ENCODE measurements around the gene SEC16A. TPM values are rescaled to one million over a fixed set of nuclear protein-coding genes. Genes with fewer than 3 reads are reported as not detected.

SEC16A gene
- total RNA-seq, 1 experiment from 2014 or later = 56.4 TPM

DNA sequence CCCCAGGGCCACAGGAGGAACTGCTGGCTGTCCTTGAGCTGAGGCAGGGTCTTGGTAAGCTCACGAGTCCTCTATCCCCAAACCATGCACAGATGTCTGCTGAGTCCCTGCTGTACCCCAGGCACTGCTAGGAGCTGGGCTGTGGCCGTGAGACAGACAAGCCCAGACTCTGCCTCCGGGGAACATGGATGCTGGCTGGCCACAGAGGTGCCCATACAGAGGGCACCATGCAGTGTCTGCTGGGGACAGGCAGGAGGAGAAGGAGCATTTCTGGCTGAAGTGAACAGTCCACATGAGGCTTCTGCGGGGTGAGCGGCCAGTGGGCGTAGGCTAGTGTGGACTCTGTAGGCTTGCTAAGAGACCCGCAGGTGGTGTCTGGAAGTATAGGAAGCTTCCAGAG lies 4.8 kb upstream of the SEC16A start:
- Histone ChIP-seq H3K18ac (ENCODE audit: insufficient read length, low read depth, low read length) (no peak overlapping the region), H3K56ac (ENCODE audit: insufficient read length, low read depth, low read length) (no peak overlapping the region), H2BK5ac (ENCODE audit: insufficient read length, low read length) (no peak overlapping the region), H4K5ac (ENCODE audit: insufficient read length, low read depth, low read length) (no peak overlapping the region), H4K91ac (ENCODE audit: insufficient read length, low read depth, low read length) (no peak overlapping the region), H2AFZ (ENCODE audit: low read length) (no peak overlapping the region), H3K23ac (ENCODE audit: insufficient read length, low read depth, low read length) (no peak overlapping the region), H2BK120ac (ENCODE audit: low read depth, low read length, poor library complexity, severe bottlenecking) (no peak overlapping the region), H3K9ac (ENCODE audit: extremely low read depth, insufficient read length, low read length) (no peak overlapping the region), H3K27me3 (ENCODE audit: insufficient read depth, low read length) (no peaks in the 10 kb centered on the region), H3K4ac (ENCODE audit: low read depth, low read length) (no peak overlapping the region), H3K27ac (ENCODE audit: insufficient read length, low read depth, low read length) (no peak overlapping the region), H2AK5ac (ENCODE audit: insufficient read length, low read length) (no peak overlapping the region), H2BK12ac (ENCODE audit: insufficient read length, low read depth, low read length) (no peak overlapping the region), H3K9me3 (ENCODE audit: control insufficient read depth, low read depth, low read length) (no peaks in the 10 kb centered on the region), H4K8ac (replicated peaks; ENCODE audit: insufficient read length, low read depth, low read length) (no peak overlapping the region), H3T11ph (ENCODE audit: low read length) (no peak overlapping the region), H3K4me1 (ENCODE audit: insufficient read depth, low read length) (no peaks in the 10 kb centered on the region), H3K4me2 (ENCODE audit: insufficient read depth, insufficient read length, low read length) (no peak overlapping the region), H3K23me2 (ENCODE audit: insufficient read length, low read depth, low read length, poor library complexity, severe bottlenecking) (peaks cover 5% of the 10 kb centered on the region), H3K79me1 (ENCODE audit: insufficient read depth, low read depth, low read length, poor library complexity, severe bottlenecking) (no peaks in the 10 kb centered on the region), H2BK20ac (ENCODE audit: low read depth, low read length, poor library complexity, severe bottlenecking) (no peak overlapping the region), H3K14ac (ENCODE audit: insufficient read depth, low read length) (no peak overlapping the region), H4K20me1 (ENCODE audit: control insufficient read depth, insufficient read depth, insufficient read length) (no peaks in the 10 kb centered on the region), H3K79me2 (ENCODE audit: insufficient read depth, low read length) (no peaks in the 10 kb centered on the region), H2BK15ac (ENCODE audit: low read depth, low read length) (no peak overlapping the region)
- DNase-seq = no peak
- Mint-ChIP-seq H3K9me3 (no peaks in the 10 kb centered on the region; a peak in 1 of 5 replicates), H3K27me3 (ENCODE audit: low read depth) (no peaks in the 10 kb centered on the region; the same call in 1 of the 2 replicates), H3K4me1 (no peaks in the 10 kb centered on the region), H3K27ac (no peak overlapping the region), H3K36me3 (ENCODE audit: insufficient read depth in 1 of 3, low read depth in 3 of 3) (peaks cover 0 to 3% (median 0%) of the 10 kb centered on the region in 3 experiments; a peak in 1 of 7 replicates), H3K4me3 (no peak overlapping the region)
- TF ChIP-seq, protein P1, sequence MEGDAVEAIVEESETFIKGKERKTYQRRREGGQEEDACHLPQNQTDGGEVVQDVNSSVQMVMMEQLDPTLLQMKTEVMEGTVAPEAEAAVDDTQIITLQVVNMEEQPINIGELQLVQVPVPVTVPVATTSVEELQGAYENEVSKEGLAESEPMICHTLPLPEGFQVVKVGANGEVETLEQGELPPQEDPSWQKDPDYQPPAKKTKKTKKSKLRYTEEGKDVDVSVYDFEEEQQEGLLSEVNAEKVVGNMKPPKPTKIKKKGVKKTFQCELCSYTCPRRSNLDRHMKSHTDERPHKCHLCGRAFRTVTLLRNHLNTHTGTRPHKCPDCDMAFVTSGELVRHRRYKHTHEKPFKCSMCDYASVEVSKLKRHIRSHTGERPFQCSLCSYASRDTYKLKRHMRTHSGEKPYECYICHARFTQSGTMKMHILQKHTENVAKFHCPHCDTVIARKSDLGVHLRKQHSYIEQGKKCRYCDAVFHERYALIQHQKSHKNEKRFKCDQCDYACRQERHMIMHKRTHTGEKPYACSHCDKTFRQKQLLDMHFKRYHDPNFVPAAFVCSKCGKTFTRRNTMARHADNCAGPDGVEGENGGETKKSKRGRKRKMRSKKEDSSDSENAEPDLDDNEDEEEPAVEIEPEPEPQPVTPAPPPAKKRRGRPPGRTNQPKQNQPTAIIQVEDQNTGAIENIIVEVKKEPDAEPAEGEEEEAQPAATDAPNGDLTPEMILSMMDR (conservative IDR thresholded peaks at IDR 0.05) = no peak
- WGBS (ENCODE audit: extremely low coverage, insufficient read length, low lambda C conversion rate) = no CpG with 5 or more reads among the region's 7 CpGs
